Measurements from ENCODE around the gene PPP1R12A. TPM values are rescaled to one million over a fixed set of nuclear protein-coding genes. Genes with fewer than 3 reads are reported as not detected.

PPP1R12A gene
- total and polyA plus RNA-seq, 4 donors = 13.2 to 250 (median 38.2) TPM

- H3K36me3 ChIP-seq (ENCODE audit: control insufficient read depth in 4 of 4, insufficient read depth in 4 of 4, low read length in 4 of 4) = no peaks in the 10 kb centered on the region
- no peak overlapping the region for H3K27ac ChIP-seq (ENCODE audit: low read depth in 1 of 2, low read length in 1 of 2)
- H3K27me3 ChIP-seq (ENCODE audit: control insufficient read depth in 3 of 3, insufficient read depth in 3 of 3, low read length in 2 of 3) = no peaks in the 10 kb centered on the region
- 96 to 97% methylated on average over 4 of the region's 4 CpGs for WGBS, 2 donors
- no peaks in the 10 kb centered on the region for H3K4me1 ChIP-seq (ENCODE audit: control insufficient read depth in 5 of 5, insufficient read depth in 5 of 5, low read length in 5 of 5)
- no peak overlapping the region for H3K4me3 ChIP-seq
- ATAC-seq (ENCODE audit: insufficient read depth, low FRiP score) (no peak), DNase-seq (no peak)
- peaks cover 0 to 8% (median 5%) of the 10 kb centered on the region in 4 donors for H3K9me3 ChIP-seq (ENCODE audit: control insufficient read depth in 4 of 4, insufficient read depth in 3 of 4, low read length in 3 of 4)
- H3K9ac ChIP-seq (ENCODE audit: insufficient read depth in 1 of 2, low read length in 2 of 2) = no peak overlapping the region
- TF ChIP-seq CTCF (IDR thresholded peaks at IDR 0.05; ENCODE audit: control extremely low read depth, extremely low read depth) = no peak
Observed at GRCh38 chr12:79956896-79957295, 22.0 kb upstream of the PPP1R12A start.

- DNase-seq (no peak), ATAC-seq (ENCODE audit: insufficient read depth, low FRiP score) (no peak)
- H3K36me3 ChIP-seq (ENCODE audit: control insufficient read depth in 4 of 4, insufficient read depth in 4 of 4, low read length in 4 of 4) = no peaks in the 10 kb centered on the region
- no peak overlapping the region for H3K27ac ChIP-seq (ENCODE audit: low read depth in 1 of 2, low read length in 1 of 2)
- WGBS, 2 donors = 93 to 96% methylated on average over 3 of the region's 3 CpGs
- H3K4me1 ChIP-seq (ENCODE audit: control insufficient read depth in 5 of 5, insufficient read depth in 5 of 5, low read length in 5 of 5) = no peaks in the 10 kb centered on the region
- H3K4me3 ChIP-seq = no peak overlapping the region
- H3K9me3 ChIP-seq (ENCODE audit: control insufficient read depth in 4 of 4, insufficient read depth in 3 of 4, low read length in 3 of 4) = peaks cover 0 to 8% (median 5%) of the 10 kb centered on the region in 4 donors
- H3K27me3 ChIP-seq (ENCODE audit: control insufficient read depth in 3 of 3, insufficient read depth in 3 of 3, low read length in 2 of 3) = no peaks in the 10 kb centered on the region
- no peak overlapping the region for H3K9ac ChIP-seq (ENCODE audit: insufficient read depth in 1 of 2, low read length in 2 of 2)
- TF ChIP-seq CTCF (IDR thresholded peaks at IDR 0.05; ENCODE audit: control extremely low read depth, extremely low read depth) = no peak
Observed at GRCh38 chr12:79955561-79955960, 20.7 kb upstream of the PPP1R12A start.

GRCh38 chr12:79954037-79954610 lies 19.2 kb upstream of the PPP1R12A start:
- H3K36me3 ChIP-seq (ENCODE audit: control insufficient read depth in 4 of 4, insufficient read depth in 4 of 4, low read length in 4 of 4) = no peaks in the 10 kb centered on the region
- H3K27ac ChIP-seq (ENCODE audit: low read depth in 1 of 2, low read length in 1 of 2) = no peak overlapping the region
- no peak for ATAC-seq (ENCODE audit: insufficient read depth, low FRiP score)
- 74 to 85% methylated on average over 2 of the region's 2 CpGs for whole genome bisulfite sequencing, 2 donors
- no peaks in the 10 kb centered on the region for H3K27me3 ChIP-seq (ENCODE audit: control insufficient read depth in 3 of 3, insufficient read depth in 3 of 3, low read length in 2 of 3)
- peaks cover 0 to 8% (median 5%) of the 10 kb centered on the region in 4 donors for H3K9me3 ChIP-seq (ENCODE audit: control insufficient read depth in 4 of 4, insufficient read depth in 3 of 4, low read length in 3 of 4)
- TF ChIP-seq CTCF (IDR thresholded peaks at IDR 0.05; ENCODE audit: control extremely low read depth, extremely low read depth) = no peak
- no peak overlapping the region for H3K4me3 ChIP-seq
- DNase-seq = no peak
- H3K9ac ChIP-seq (ENCODE audit: insufficient read depth in 1 of 2, low read length in 2 of 2) = no peak overlapping the region
- no peaks in the 10 kb centered on the region for H3K4me1 ChIP-seq (ENCODE audit: control insufficient read depth in 5 of 5, insufficient read depth in 5 of 5, low read length in 5 of 5)

- H3K27ac ChIP-seq (ENCODE audit: low read depth in 1 of 2, low read length in 1 of 2) = no peak overlapping the region
- H3K9me3 ChIP-seq (ENCODE audit: control insufficient read depth in 4 of 4, insufficient read depth in 3 of 4, low read length in 3 of 4) = peaks cover 0 to 4% (median under 1%) of the 10 kb centered on the region in 4 donors
- ATAC-seq (ENCODE audit: insufficient read depth, low FRiP score) = no peak
- TF ChIP-seq CTCF (IDR thresholded peaks at IDR 0.05; ENCODE audit: control extremely low read depth, extremely low read depth) = no peak
- H3K9ac ChIP-seq (ENCODE audit: insufficient read depth in 1 of 2, low read length in 2 of 2) = no peak overlapping the region
- no peak for DNase-seq
- H3K36me3 ChIP-seq (ENCODE audit: control insufficient read depth in 4 of 4, insufficient read depth in 4 of 4, low read length in 4 of 4) = no peaks in the 10 kb centered on the region
- 93 to 95% methylated on average over 1 of the region's 1 CpG for WGBS, 2 donors
- no peaks in the 10 kb centered on the region for H3K4me1 ChIP-seq (ENCODE audit: control insufficient read depth in 5 of 5, insufficient read depth in 5 of 5, low read length in 5 of 5)
- no peak overlapping the region for H3K4me3 ChIP-seq
- no peaks in the 10 kb centered on the region for H3K27me3 ChIP-seq (ENCODE audit: control insufficient read depth in 3 of 3, insufficient read depth in 3 of 3, low read length in 2 of 3)
Observed at GRCh38 chr12:79949098-79949497, 14.2 kb upstream of the PPP1R12A start.
